CD8-positive, alpha-beta memory T cell (primary cell): ENCODE results near the gene PSG3. TPM values are rescaled to one million over a fixed set of nuclear protein-coding genes. Genes with fewer than 3 reads are reported as not detected.
"Not testable (repeated sequence)": the region's sequence is repeated elsewhere in the genome, so short reads cannot be mapped to it uniquely, and the experiment has no call there.

Experiments used
- CTCF ChIA-PET: fragments of 350-600 bp; sonication (Branson Sonifier 250); formaldehyde crosslinking; loops from one replicate; lab custom pipeline; 2021; ENCODE audit warnings: antibody characterized with exemption; lab: Charles Lee
- POLR2A ChIA-PET: fragments of 350-600 bp; sonication (Branson Sonifier 250); formaldehyde crosslinking; loops from one replicate; lab custom pipeline; 2021; ENCODE audit warnings: antibody characterized with exemption; lab: Charles Lee
- DNase-seq, 5 donors: peaks; one replicate each; pipeline versions ENCODE4 v3.0.0 to v3.0.0-alpha.2; 2020 to 2022; ENCODE audit warnings: mixed read lengths in 1 of 5
- H3K27ac ChIP-seq: one replicate; pipeline ENCODE4 v1.7.0; 2013; ENCODE audit warnings: low read depth, mild to moderate bottlenecking, low read length, moderate library complexity
- H3K27me3 ChIP-seq: 2 replicates; pipeline ENCODE4 v1.7.0; 2013; ENCODE audit warnings: low read length, mild to moderate bottlenecking; ENCODE audit not compliant: insufficient read depth, poor library complexity, severe bottlenecking
- H3K36me3 ChIP-seq: 2 replicates; pipeline ENCODE4 v1.7.0; 2013; ENCODE audit warnings: mild to moderate bottlenecking, low read length, moderate library complexity; ENCODE audit not compliant: insufficient read depth
- H3K4me1 ChIP-seq: 2 replicates; pipeline ENCODE4 v1.7.0; 2013; ENCODE audit warnings: mild to moderate bottlenecking, low read length, moderate library complexity; ENCODE audit not compliant: insufficient read depth
- H3K4me3 ChIP-seq: 2 replicates; pipeline ENCODE4 v1.7.0; 2013; ENCODE audit warnings: mild to moderate bottlenecking, low read length
- H3K9me3 ChIP-seq: 2 replicates; pipeline ENCODE4 v1.7.0; 2013; ENCODE audit warnings: mild to moderate bottlenecking, low read length
- H3K27ac Mint-ChIP-seq, 8 donors: one replicate each; pipeline ENCODE4 v1.8.0; 2020 to 2021; ENCODE audit warnings: mixed read lengths in 8 of 8, mild to moderate bottlenecking in 6 of 8, inconsistent platforms in 3 of 8, moderate library complexity in 3 of 8
- H3K27me3 Mint-ChIP-seq, 2 donors: one replicate each; pipeline ENCODE4 v1.8.0; 2020 to 2021; ENCODE audit warnings: mixed read lengths in 2 of 2, mild to moderate bottlenecking in 1 of 2, moderate library complexity in 1 of 2
- H3K36me3 Mint-ChIP-seq, 3 donors: one replicate each; pipeline ENCODE4 v1.8.0; 2020 to 2021; ENCODE audit warnings: mixed read lengths in 3 of 3, inconsistent platforms in 1 of 3, mild to moderate bottlenecking in 1 of 3
- H3K4me1 Mint-ChIP-seq, 3 donors: one replicate each; pipeline ENCODE4 v1.8.0; 2020 to 2021; ENCODE audit warnings: mixed read lengths in 3 of 3, inconsistent platforms in 1 of 3, mild to moderate bottlenecking in 1 of 3
- H3K4me3 Mint-ChIP-seq, 7 donors: one replicate each; pipeline ENCODE4 v1.8.0; 2020 to 2021; ENCODE audit warnings: mixed read lengths in 7 of 7, mild to moderate bottlenecking in 6 of 7, moderate library complexity in 4 of 7, inconsistent platforms in 2 of 7
- H3K9me3 Mint-ChIP-seq, 5 donors: one replicate each; pipeline ENCODE4 v1.8.0; 2020 to 2022; ENCODE audit warnings: mixed read lengths in 5 of 5, mild to moderate bottlenecking in 3 of 5, moderate library complexity in 2 of 5, inconsistent platforms in 1 of 5
- polyA plus RNA-seq: library from polyadenylated mRNA; unstranded; fragments of 300-500 nt; fragmentation: Illumina TruSeq; gene quantifications from one replicate; pipeline ENCODE4 v1.2.3, GENCODE V29; 2021
- total RNA-seq, 2 experiments: library from RNA; stranded (reverse); gene quantifications; one replicate each; pipeline ENCODE4 v1.2.3, GENCODE V29; 2021

PSG3 gene
- total and polyA plus RNA-seq, 3 experiments from 2014 or later = not detected

DNA sequence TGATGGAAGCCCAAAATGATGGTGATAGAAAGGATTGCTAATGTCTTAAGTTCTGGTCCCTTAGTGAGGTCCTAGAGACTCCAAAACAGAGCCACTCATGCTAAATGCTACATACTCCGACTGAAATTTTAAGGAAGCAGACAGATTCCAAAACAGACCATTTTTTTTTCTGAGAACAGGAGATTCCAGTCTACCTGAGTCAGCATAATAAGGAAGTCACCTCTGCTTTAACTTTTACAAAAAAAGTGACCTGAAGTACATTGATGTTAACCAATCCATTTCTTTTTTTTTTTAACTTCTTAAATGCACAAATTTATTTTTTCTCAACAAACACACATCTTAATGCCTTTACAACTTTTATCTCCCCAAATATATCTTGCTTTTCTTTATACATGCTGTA, 65.7 kb downstream of the PSG3 start:
- H3K36me3 ChIP-seq, H3K4me3 Mint-ChIP-seq, H3K27me3 Mint-ChIP-seq, H3K9me3 ChIP-seq, H3K4me1 Mint-ChIP-seq, H3K27ac ChIP-seq, H3K27ac Mint-ChIP-seq, H3K4me3 ChIP-seq, H3K27me3 ChIP-seq, POLR2A ChIA-PET, H3K4me1 ChIP-seq, H3K36me3 Mint-ChIP-seq, CTCF ChIA-PET, DNase-seq: not testable (repeated sequence)
- H3K9me3 Mint-ChIP-seq = peaks cover 9 to 25% (median 14%) of the 10 kb centered on the region in 5 donors

Other genes with a start within 250 kb of the PSG3 start
- gene CEACAM1, start 212.0 kb downstream of the PSG3 start, total RNA-seq = under 1 TPM; 0.46 to 0.78 TPM
- 0.15 TPM for gene CEACAM1, start 212.0 kb downstream of the PSG3 start, polyA plus RNA-seq
- not detected for gene CEACAM8, start 145.6 kb downstream of the PSG3 start, total RNA-seq
- gene CEACAM8, start 145.6 kb downstream of the PSG3 start, polyA plus RNA-seq = not detected
- gene PSG8, start 25.2 kb upstream of the PSG3 start, total RNA-seq = not detected
- gene PSG8, start 25.2 kb upstream of the PSG3 start, polyA plus RNA-seq = not detected
- not detected for gene PSG1, start 139.2 kb upstream of the PSG3 start, total RNA-seq
- gene PSG1, start 139.2 kb upstream of the PSG3 start, polyA plus RNA-seq = not detected
- gene PSG6, start 177.4 kb upstream of the PSG3 start, total RNA-seq = not detected
- not detected for gene PSG6, start 177.4 kb upstream of the PSG3 start, polyA plus RNA-seq
- gene PSG7, start 196.7 kb upstream of the PSG3 start, total RNA-seq = not detected
- not detected for gene PSG7, start 196.7 kb upstream of the PSG3 start, polyA plus RNA-seq